CD4-positive, alpha-beta T cell treated with Interleukin-21 for 1 hour (primary cell): Measurements from ENCODE around the gene HBD.

Source experiments
- DNase-seq: peaks from one replicate; pipeline ENCODE4 v3.0.0-alpha.2; 2020

The HBD gene

GRCh38 chr11:5230266-5230665 is 4.0 kb downstream of the HBD start:
- DNase-seq = no peak

GRCh38 chr11:5229796-5230195 is 4.5 kb downstream of the HBD start:
- DNase-seq = no peak

GRCh38 chr11:5229356-5229755 is 4.9 kb downstream of the HBD start:
- no peak for DNase-seq

GRCh38 chr11:5228124-5228523 is 6.2 kb downstream of the HBD start:
- DNase-seq = no peak

- DNase-seq = no peak
These were observed 6.6 kb downstream of the HBD start for GRCh38 chr11:5227681-5228080.

- DNase-seq = no peak
These were observed 7.5 kb downstream of the HBD start, which contains the start of gene HBB for GRCh38 chr11:5226732-5227310. HBB (minus strand) TSS chr11:5227071; CDS start chr11:5227021, 50 bp downstream.

GRCh38 chr11:5225480-5225871 is 8.8 kb downstream of the HBD start:
- DNase-seq = no peak

- no peak for DNase-seq
These were observed 9.5 kb downstream of the HBD start for GRCh38 chr11:5224538-5225479.

- no peak for DNase-seq
These were observed 10.6 kb downstream of the HBD start for GRCh38 chr11:5223686-5224085.

GRCh38 chr11:5223146-5223545 is 11.1 kb downstream of the HBD start:
- DNase-seq = no peak

- no peak for DNase-seq
These were observed 23.9 kb downstream of the HBD start for GRCh38 chr11:5210376-5210885.

- no peak for DNase-seq
These were observed 29.5 kb downstream of the HBD start for GRCh38 chr11:5204787-5205186.

GRCh38 chr11:5203366-5203765 is 30.9 kb downstream of the HBD start:
- DNase-seq = no peak

- DNase-seq = no peak
These were observed 33.7 kb downstream of the HBD start, which contains the start of gene OR51V1 for GRCh38 chr11:5200582-5200981. OR51V1 (minus strand) TSS chr11:5200682; CDS start chr11:5200682, 0 bp downstream.

- DNase-seq = no peak
These were observed 36.0 kb downstream of the HBD start for GRCh38 chr11:5198285-5198684.

GRCh38 chr11:5197536-5197935 is 36.7 kb downstream of the HBD start:
- no peak for DNase-seq

GRCh38 chr11:5196731-5197130 is 37.6 kb downstream of the HBD start:
- DNase-seq = no peak

GRCh38 chr11:5196067-5196466 is 38.2 kb downstream of the HBD start:
- no peak for DNase-seq

GRCh38 chr11:5192738-5193137 is 41.5 kb downstream of the HBD start:
- DNase-seq = no peak

- no peak for DNase-seq
These were observed 46.1 kb downstream of the HBD start for GRCh38 chr11:5188201-5188600.
